IMR-90 (cell line): ENCODE data around the gene TAOK1.

ENCODE experiments used
- FOS ChIP-seq: fragments of 150-350 bp; IDR thresholded peaks from 2 replicates; pipeline ENCODE4 v1.6.1; 2016; ENCODE audit warnings: low read depth, low read length
- MAZ ChIP-seq: IDR thresholded peaks from 2 replicates; pipeline ENCODE4 v1.6.1; 2012; ENCODE audit warnings: low read depth, mild to moderate bottlenecking, low read length, improper control_type of control experiment, moderate library complexity, borderline replicate concordance
- POLR2A ChIP-seq: IDR thresholded peaks from 2 replicates; pipeline ENCODE4 v1.6.1; 2012; ENCODE audit warnings: mild to moderate bottlenecking, low read depth, low read length
- TF ChIP-seq, protein P1 (sequence below): conservative IDR thresholded peaks from 2 replicates; pipeline ENCODE4 v1.5.1; 2012; ENCODE audit warnings: mild to moderate bottlenecking, low read depth, low read length, improper control_type of control experiment

DNA sequence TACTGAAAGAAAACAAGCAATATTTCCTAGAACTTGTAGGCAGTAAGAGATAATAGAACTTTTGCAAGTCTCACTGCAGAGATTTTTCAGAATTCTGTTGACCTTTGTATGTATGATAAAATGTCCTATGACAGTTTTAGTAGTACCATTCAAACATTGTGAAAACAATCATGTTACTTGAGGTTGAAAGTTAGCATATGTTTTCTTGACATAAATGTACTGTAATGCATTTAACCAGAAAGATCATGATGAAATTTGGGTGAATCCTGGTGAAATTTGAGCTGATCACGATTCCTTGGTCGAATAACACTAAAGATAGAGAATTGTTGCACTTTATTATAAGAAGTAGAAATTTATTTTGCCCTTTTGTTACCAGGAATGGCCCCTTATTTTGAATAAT is 85.7 kb downstream of the TAOK1 start:
- TF ChIP-seq, protein P1, sequence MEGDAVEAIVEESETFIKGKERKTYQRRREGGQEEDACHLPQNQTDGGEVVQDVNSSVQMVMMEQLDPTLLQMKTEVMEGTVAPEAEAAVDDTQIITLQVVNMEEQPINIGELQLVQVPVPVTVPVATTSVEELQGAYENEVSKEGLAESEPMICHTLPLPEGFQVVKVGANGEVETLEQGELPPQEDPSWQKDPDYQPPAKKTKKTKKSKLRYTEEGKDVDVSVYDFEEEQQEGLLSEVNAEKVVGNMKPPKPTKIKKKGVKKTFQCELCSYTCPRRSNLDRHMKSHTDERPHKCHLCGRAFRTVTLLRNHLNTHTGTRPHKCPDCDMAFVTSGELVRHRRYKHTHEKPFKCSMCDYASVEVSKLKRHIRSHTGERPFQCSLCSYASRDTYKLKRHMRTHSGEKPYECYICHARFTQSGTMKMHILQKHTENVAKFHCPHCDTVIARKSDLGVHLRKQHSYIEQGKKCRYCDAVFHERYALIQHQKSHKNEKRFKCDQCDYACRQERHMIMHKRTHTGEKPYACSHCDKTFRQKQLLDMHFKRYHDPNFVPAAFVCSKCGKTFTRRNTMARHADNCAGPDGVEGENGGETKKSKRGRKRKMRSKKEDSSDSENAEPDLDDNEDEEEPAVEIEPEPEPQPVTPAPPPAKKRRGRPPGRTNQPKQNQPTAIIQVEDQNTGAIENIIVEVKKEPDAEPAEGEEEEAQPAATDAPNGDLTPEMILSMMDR = no peak
- TF ChIP-seq POLR2A = no peak
- no peak for TF ChIP-seq FOS
- no peak for TF ChIP-seq MAZ
